ENCODE measurements around the gene CCDC167.

CCDC167 gene

GRCh38 chr6:37534893-37535292, 35.2 kb upstream of the CCDC167 start:
- Histone ChIP-seq H3K4me2 (ENCODE audit: low read length, poor library complexity, severe bottlenecking) (no peak overlapping the region), H3K4me3 (ENCODE audit: insufficient read depth in 1 of 2, low read depth in 1 of 2, low read length in 2 of 2) (no peak overlapping the region), H4K91ac (ENCODE audit: low read length) (no peak overlapping the region), H3K79me1 (replicated peaks; ENCODE audit: low read length, poor library complexity, severe bottlenecking) (no peaks in the 10 kb centered on the region), H4K8ac (ENCODE audit: low read length) (no peak overlapping the region), H2BK120ac (ENCODE audit: low read depth, low read length) (no peak overlapping the region), H3K27me3 (ENCODE audit: control insufficient read depth in 1 of 2, insufficient read depth in 1 of 2, low read length in 2 of 2) (peaks cover 97% of the 10 kb centered on the region in 2 experiments), H3K14ac (ENCODE audit: low read length in 2 of 2) (no peak overlapping the region), H3K4ac (ENCODE audit: low read depth in 1 of 2, low read length in 2 of 2) (no peak overlapping the region), H2AFZ (ENCODE audit: low read depth, low read length) (no peak overlapping the region), H3K36me3 (ENCODE audit: control insufficient read depth in 1 of 2, insufficient read depth in 2 of 2, low read depth in 1 of 2, low read length in 2 of 2) (no peaks in the 10 kb centered on the region), H3K9me3 (ENCODE audit: control insufficient read depth, low read length) (no peaks in the 10 kb centered on the region), H3K18ac (ENCODE audit: low read depth in 1 of 2, low read length in 2 of 2) (no peak overlapping the region), H2BK15ac (ENCODE audit: low read depth, poor library complexity, severe bottlenecking) (no peak overlapping the region), H3K4me1 (ENCODE audit: control insufficient read depth, insufficient read depth, low read depth, low read length) (peaks cover 19% of the 10 kb centered on the region), H2AK5ac (ENCODE audit: low read length, severe bottlenecking) (no peak overlapping the region), H3K23ac (ENCODE audit: low read length in 2 of 2) (no peak overlapping the region), H3K9ac (ENCODE audit: low read length) (no peak overlapping the region), H2BK12ac (ENCODE audit: low read length in 2 of 2) (no peak overlapping the region), H3K27ac (ENCODE audit: low read length, poor library complexity, severe bottlenecking) (no peak overlapping the region), H2BK5ac (ENCODE audit: low read depth, low read length, poor library complexity, severe bottlenecking) (no peak overlapping the region)
- no peak for DNase-seq
- WGBS = no CpG with 5 or more reads among the region's 2 CpGs

GRCh38 chr6:37532122-37532521, 32.4 kb upstream of the CCDC167 start:
- Histone ChIP-seq H3K4ac (ENCODE audit: low read depth in 1 of 2, low read length in 2 of 2) (no peak overlapping the region), H2AFZ (ENCODE audit: low read depth, low read length) (no peak overlapping the region), H4K91ac (ENCODE audit: low read length) (no peak overlapping the region), H3K9ac (ENCODE audit: low read length) (no peak overlapping the region), H4K8ac (ENCODE audit: low read length) (no peak overlapping the region), H3K36me3 (ENCODE audit: control insufficient read depth in 1 of 2, insufficient read depth in 2 of 2, low read depth in 1 of 2, low read length in 2 of 2) (no peaks in the 10 kb centered on the region), H3K27me3 (ENCODE audit: control insufficient read depth in 1 of 2, insufficient read depth in 1 of 2, low read length in 2 of 2) (peaks cover 92 to 93% of the 10 kb centered on the region in 2 experiments), H2BK15ac (ENCODE audit: low read depth, poor library complexity, severe bottlenecking) (no peak overlapping the region), H3K4me1 (ENCODE audit: control insufficient read depth, insufficient read depth, low read depth, low read length) (peaks cover 19% of the 10 kb centered on the region), H3K79me1 (replicated peaks; ENCODE audit: low read length, poor library complexity, severe bottlenecking) (no peaks in the 10 kb centered on the region), H3K27ac (ENCODE audit: low read length, poor library complexity, severe bottlenecking) (no peak overlapping the region), H3K23ac (ENCODE audit: low read length in 2 of 2) (no peak overlapping the region), H2BK5ac (ENCODE audit: low read depth, low read length, poor library complexity, severe bottlenecking) (no peak overlapping the region), H2AK5ac (ENCODE audit: low read length, severe bottlenecking) (no peak overlapping the region), H3K4me2 (ENCODE audit: low read length, poor library complexity, severe bottlenecking) (no peak overlapping the region), H3K14ac (ENCODE audit: low read length in 2 of 2) (no peak overlapping the region), H3K9me3 (ENCODE audit: control insufficient read depth, low read length) (no peaks in the 10 kb centered on the region), H2BK12ac (ENCODE audit: low read length in 2 of 2) (no peak overlapping the region), H3K4me3 (ENCODE audit: insufficient read depth in 1 of 2, low read depth in 1 of 2, low read length in 2 of 2) (no peak overlapping the region), H2BK120ac (ENCODE audit: low read depth, low read length) (no peak overlapping the region), H3K18ac (ENCODE audit: low read depth in 1 of 2, low read length in 2 of 2) (no peak overlapping the region)
- WGBS = 92% methylated on average over 1 of the region's 3 CpGs
- no peak for DNase-seq

DNA sequence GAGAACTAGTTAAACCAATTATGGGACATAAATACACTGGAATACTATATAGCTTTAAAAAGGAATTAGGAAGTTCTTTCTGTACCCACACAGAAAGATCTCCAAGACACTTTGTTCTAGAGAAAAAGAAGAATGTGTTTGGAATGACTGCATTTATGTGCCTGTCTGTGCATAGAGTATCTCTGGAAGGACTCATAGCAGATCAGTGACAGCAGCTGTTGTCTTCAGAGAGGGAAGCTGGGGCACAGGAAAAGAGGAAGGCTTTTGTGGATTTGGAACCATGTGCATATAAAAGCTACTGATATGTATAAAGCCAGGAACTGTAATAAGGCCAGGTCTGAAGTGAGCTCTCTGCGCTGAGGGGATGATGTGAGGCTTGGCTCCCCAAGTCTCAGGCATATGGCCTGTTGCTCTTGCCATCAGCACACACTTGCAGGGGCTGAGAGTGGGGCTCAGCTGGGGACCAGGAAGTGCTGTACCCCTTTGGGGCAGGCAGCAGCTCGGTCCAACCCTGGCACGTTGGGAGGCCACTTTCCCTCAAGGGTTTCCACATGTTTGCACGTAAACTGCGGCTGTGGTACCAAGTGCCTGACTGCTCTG, 31.8 kb upstream of the CCDC167 start:
- Histone ChIP-seq H3K18ac (ENCODE audit: low read depth in 1 of 2, low read length in 2 of 2) (no peak overlapping the region), H3K4me3 (ENCODE audit: insufficient read depth in 1 of 2, low read depth in 1 of 2, low read length in 2 of 2) (no peak overlapping the region), H3K9me3 (ENCODE audit: control insufficient read depth, low read length) (no peaks in the 10 kb centered on the region), H3K4me1 (ENCODE audit: control insufficient read depth, insufficient read depth, low read depth, low read length) (peaks cover 16% of the 10 kb centered on the region), H4K8ac (ENCODE audit: low read length) (no peak overlapping the region), H2BK120ac (ENCODE audit: low read depth, low read length) (no peak overlapping the region), H3K79me1 (replicated peaks; ENCODE audit: low read length, poor library complexity, severe bottlenecking) (no peaks in the 10 kb centered on the region), H3K23ac (ENCODE audit: low read length in 2 of 2) (no peak overlapping the region), H3K27me3 (ENCODE audit: control insufficient read depth in 1 of 2, insufficient read depth in 1 of 2, low read length in 2 of 2) (peaks cover 91 to 93% of the 10 kb centered on the region in 2 experiments), H3K36me3 (ENCODE audit: control insufficient read depth in 1 of 2, insufficient read depth in 2 of 2, low read depth in 1 of 2, low read length in 2 of 2) (no peaks in the 10 kb centered on the region), H3K27ac (ENCODE audit: low read length, poor library complexity, severe bottlenecking) (no peak overlapping the region), H4K91ac (ENCODE audit: low read length) (no peak overlapping the region), H2AFZ (ENCODE audit: low read depth, low read length) (no peak overlapping the region), H2BK15ac (ENCODE audit: low read depth, poor library complexity, severe bottlenecking) (no peak overlapping the region), H2BK12ac (ENCODE audit: low read length in 2 of 2) (no peak overlapping the region), H3K4ac (ENCODE audit: low read depth in 1 of 2, low read length in 2 of 2) (no peak overlapping the region), H2AK5ac (ENCODE audit: low read length, severe bottlenecking) (no peak overlapping the region), H3K4me2 (ENCODE audit: low read length, poor library complexity, severe bottlenecking) (no peak overlapping the region), H2BK5ac (ENCODE audit: low read depth, low read length, poor library complexity, severe bottlenecking) (no peak overlapping the region), H3K14ac (ENCODE audit: low read length in 2 of 2) (no peak overlapping the region), H3K9ac (ENCODE audit: low read length) (no peak overlapping the region)
- no peak for DNase-seq
- WGBS = 85% methylated on average over 5 of the region's 5 CpGs

- H4K8ac ChIP-seq (ENCODE audit: low read length) = no peak overlapping the region
- no peak overlapping the region for H3K4me2 ChIP-seq (ENCODE audit: low read length, poor library complexity, severe bottlenecking)
- WGBS = 82% methylated on average over 2 of the region's 4 CpGs
Measured at GRCh38 chr6:37531026-37531425, 31.3 kb upstream of the CCDC167 start.

More at GRCh38 chr6:37531026-37531425, 31.3 kb upstream of the CCDC167 start:
- H2BK120ac ChIP-seq (ENCODE audit: low read depth, low read length) = no peak overlapping the region
- no peaks in the 10 kb centered on the region for H3K79me1 ChIP-seq (replicated peaks; ENCODE audit: low read length, poor library complexity, severe bottlenecking)
- H3K27me3 ChIP-seq (ENCODE audit: control insufficient read depth in 1 of 2, insufficient read depth in 1 of 2, low read length in 2 of 2) = peaks cover 86 to 91% of the 10 kb centered on the region in 2 experiments
- H2AK5ac ChIP-seq (ENCODE audit: low read length, severe bottlenecking) = no peak overlapping the region
- H3K4me1 ChIP-seq (ENCODE audit: control insufficient read depth, insufficient read depth, low read depth, low read length) = peaks cover 12% of the 10 kb centered on the region
- H4K91ac ChIP-seq (ENCODE audit: low read length) = no peak overlapping the region
- H3K9me3 ChIP-seq (ENCODE audit: control insufficient read depth, low read length) = no peaks in the 10 kb centered on the region
- H2BK12ac ChIP-seq (ENCODE audit: low read length in 2 of 2) = no peak overlapping the region
- H3K36me3 ChIP-seq (ENCODE audit: control insufficient read depth in 1 of 2, insufficient read depth in 2 of 2, low read depth in 1 of 2, low read length in 2 of 2) = no peaks in the 10 kb centered on the region
- H3K4me3 ChIP-seq (ENCODE audit: insufficient read depth in 1 of 2, low read depth in 1 of 2, low read length in 2 of 2) = no peak overlapping the region
- no peak for DNase-seq
- H2BK5ac ChIP-seq (ENCODE audit: low read depth, low read length, poor library complexity, severe bottlenecking) = no peak overlapping the region
- H3K27ac ChIP-seq (ENCODE audit: low read length, poor library complexity, severe bottlenecking) = no peak overlapping the region
- no peak overlapping the region for H3K9ac ChIP-seq (ENCODE audit: low read length)
- no peak overlapping the region for H2AFZ ChIP-seq (ENCODE audit: low read depth, low read length)
- no peak overlapping the region for H3K4ac ChIP-seq (ENCODE audit: low read depth in 1 of 2, low read length in 2 of 2)
- no peak overlapping the region for H2BK15ac ChIP-seq (ENCODE audit: low read depth, poor library complexity, severe bottlenecking)
- H3K18ac ChIP-seq (ENCODE audit: low read depth in 1 of 2, low read length in 2 of 2) = no peak overlapping the region
- no peak overlapping the region for H3K14ac ChIP-seq (ENCODE audit: low read length in 2 of 2)
- H3K23ac ChIP-seq (ENCODE audit: low read length in 2 of 2) = no peak overlapping the region
